ENCODE measurements around the gene TRIM72. TPM values are rescaled to one million over a fixed set of nuclear protein-coding genes. Genes with fewer than 3 reads are reported as not detected.

TRIM72 gene
- total and polyA plus RNA-seq, 2 of the 4 experiments (the other 2 are of a cell fraction): not detected

GRCh38 chr16:31190061-31190460 lies 23.9 kb upstream of the TRIM72 start:
- CTCF ChIA-PET: no interaction called here
- no peak overlapping the region for H2AFZ ChIP-seq (replicated peaks; ENCODE audit: low read length, poor library complexity)
- no peak overlapping the region for H2AK5ac ChIP-seq (ENCODE audit: low read depth, low read length)
- in situ Hi-C loops (cut with MboI; ENCODE audit: low sequenced_read_pairs) (loop anchor here (10.0 kb wide), 1 partner anchor 685 kb away; the partner anchor contains the start of gene ZNF267), intact Hi-C loops (cut with micrococcal nuclease) (no loop called here), dilution Hi-C loops (cut with HindIII; ENCODE audit: low sequenced_read_pairs, unreplicated experiment) (no loop called here)
- no peak overlapping the region for H3K27ac ChIP-seq (ENCODE audit: insufficient read depth, low read length)
- no peak overlapping the region for H3K4me2 ChIP-seq (ENCODE audit: low read depth, low read length)
- peaks cover 92% of the 10 kb centered on the region for H4K20me1 ChIP-seq (ENCODE audit: insufficient read depth, low read length)
- no peak overlapping the region for H2BK5ac ChIP-seq (ENCODE audit: low read depth, low read length, poor library complexity, severe bottlenecking)
- no peaks in the 10 kb centered on the region for H3K4me1 ChIP-seq (ENCODE audit: control insufficient read depth, insufficient read depth, low read length)
- ATAC-seq (ENCODE audit: low read depth): no peak
- no peak overlapping the region for H2AK9ac ChIP-seq (replicated peaks; ENCODE audit: low read depth, low read length, poor library complexity)
- peaks cover 4% of the 10 kb centered on the region; the same call in 1 of the 2 replicates for H3K9me1 ChIP-seq (ENCODE audit: insufficient read depth, low read length)
- no peak overlapping the region for H2BK20ac ChIP-seq (ENCODE audit: low read depth, low read length)
- no peak overlapping the region for H2BK15ac ChIP-seq (ENCODE audit: low read depth, low read length)
- no peak overlapping the region for H3K4me3 ChIP-seq (ENCODE audit: insufficient read depth, low read depth, low read length)
- no peak overlapping the region for H3K14ac ChIP-seq (replicated peaks; ENCODE audit: low read depth, low read length)
- H4K5ac ChIP-seq (ENCODE audit: low read depth, low read length): no peak overlapping the region
- TF ChIP-seq NFE2L2 (IDR thresholded peaks at IDR 0.05; ENCODE audit: low read depth, low read length): no peak
- TF ChIP-seq BHLHE40 (IDR thresholded peaks at IDR 0.05; ENCODE audit: low read depth, low read length): no peak
- no peak for TF ChIP-seq SMC3 (IDR thresholded peaks at IDR 0.05; ENCODE audit: low read depth, low read length)
- TF ChIP-seq RFX5 (IDR thresholded peaks at IDR 0.05; ENCODE audit: low read depth, low read length): no peak
- TF ChIP-seq RCOR1 (IDR thresholded peaks at IDR 0.05; ENCODE audit: insufficient replicate concordance, low read length): no peak
- no peak for TF ChIP-seq CTCF (conservative IDR thresholded peaks at IDR 0.05; ENCODE audit: low read depth, low read length)
- TF ChIP-seq USF2 (IDR thresholded peaks at IDR 0.05; ENCODE audit: low read depth, low read length): no peak
- TF ChIP-seq MAFK (IDR thresholded peaks at IDR 0.05; ENCODE audit: low read depth, low read length): no peak
- no peak overlapping the region for H2BK120ac ChIP-seq (ENCODE audit: low read depth, low read length)
- peaks cover 90% of the 10 kb centered on the region for H3K36me3 ChIP-seq (ENCODE audit: control insufficient read depth, insufficient read depth, low read length)
- 98% methylated on average over 12 of the region's 12 CpGs; no CpG with 5 or more reads in 1 of the 2 experiments for WGBS, 2 experiments (ENCODE audit: extremely low coverage in 2 of 2, insufficient read length in 1 of 2)
- no peaks in the 10 kb centered on the region for H3K27me3 ChIP-seq (ENCODE audit: control insufficient read depth, insufficient read depth, low read length)
- no peak for DNase-seq
- no peak overlapping the region for H3K23ac ChIP-seq (ENCODE audit: low read depth, low read length)
- peaks cover 74 to 91% of the 10 kb centered on the region in 2 experiments for H3K79me1 ChIP-seq (ENCODE audit: low read depth in 1 of 2, low read length in 2 of 2)
- H3K4ac ChIP-seq (ENCODE audit: low read depth, low read length): no peak overlapping the region
- no peak overlapping the region for H4K91ac ChIP-seq (ENCODE audit: insufficient read depth, low read depth, low read length)
- no peak overlapping the region for H3K56ac ChIP-seq (ENCODE audit: extremely low read depth, insufficient read depth, low read length)
- H3K18ac ChIP-seq (ENCODE audit: low read depth, low read length): no peak overlapping the region
- no TSS peak for BruUV-seq (replicated peaks)
- no peaks in the 10 kb centered on the region for H3K9me3 ChIP-seq (ENCODE audit: control insufficient read depth, insufficient read depth, low read length)
- no peak overlapping the region for H3K9ac ChIP-seq (ENCODE audit: low read depth, low read length)
- H4K8ac ChIP-seq (ENCODE audit: low read depth in 2 of 2, low read length in 2 of 2): no peak overlapping the region; a peak in 1 of 4 replicates
- POLR2A ChIA-PET (ENCODE audit: unreplicated experiment): no interaction called here
